Stimulated activated naive CD8-positive, alpha-beta T cell treated with anti-CD3 and anti-CD28 coated beads, Interleukin-15, amount 100 ng/mL, for 72 hours (primary cell): ENCODE results near the gene GOLPH3.

ENCODE experiments used
- ATAC-seq: fragments of 150-1000 bp; cut with Tn5 transposase; 2 replicates; pipeline ENCODE4 v1.10.0; 2021; ENCODE audit warnings: mild to moderate bottlenecking, moderate library complexity
- DNase-seq, 2 donors: peaks; one replicate each; pipeline ENCODE4 v3.0.0; 2021 to 2022
- H3K27ac Mint-ChIP-seq, 2 donors: one replicate each; pipeline ENCODE4 v1.8.0; 2022; ENCODE audit warnings: mild to moderate bottlenecking in 2 of 2, mixed read lengths in 2 of 2, moderate library complexity in 2 of 2
- H3K27me3 Mint-ChIP-seq: one replicate; pipeline ENCODE4 v1.8.0; 2022; ENCODE audit warnings: mixed read lengths
- H3K4me1 Mint-ChIP-seq: one replicate; pipeline ENCODE4 v1.8.0; 2022; ENCODE audit warnings: mild to moderate bottlenecking, mixed read lengths
- H3K4me3 Mint-ChIP-seq, 2 donors: one replicate each; pipeline ENCODE4 v1.8.0; 2022; ENCODE audit warnings: mild to moderate bottlenecking in 2 of 2, mixed read lengths in 2 of 2, moderate library complexity in 1 of 2
- H3K9me3 Mint-ChIP-seq, 2 donors: one replicate each; pipeline ENCODE4 v1.8.0; 2022; ENCODE audit warnings: mixed read lengths in 2 of 2

GOLPH3 gene

GRCh38 chr5:32155211-32155610, 18.9 kb downstream of the GOLPH3 start:
- peaks cover 28% of the 10 kb centered on the region for H3K4me1 Mint-ChIP-seq
- H3K4me3 Mint-ChIP-seq: no peak overlapping the region
- DNase-seq (no peak), ATAC-seq (no peak)
- H3K9me3 Mint-ChIP-seq: no peaks in the 10 kb centered on the region
- no peak overlapping the region for H3K27ac Mint-ChIP-seq
- H3K27me3 Mint-ChIP-seq: no peaks in the 10 kb centered on the region

GRCh38 chr5:32153723-32154122, 20.4 kb downstream of the GOLPH3 start:
- ATAC-seq (no peak), DNase-seq (no peak)
- H3K4me1 Mint-ChIP-seq: peaks cover 31% of the 10 kb centered on the region
- H3K9me3 Mint-ChIP-seq: no peaks in the 10 kb centered on the region
- H3K27ac Mint-ChIP-seq: no peak overlapping the region
- H3K4me3 Mint-ChIP-seq: no peak overlapping the region
- H3K27me3 Mint-ChIP-seq: no peaks in the 10 kb centered on the region

- Mint-ChIP-seq H3K27ac (no peak overlapping the region), H3K4me3 (no peak overlapping the region), H3K4me1 (peaks cover 38% of the 10 kb centered on the region)
Observed at GRCh38 chr5:32151198-32151597, 22.9 kb downstream of the GOLPH3 start.

GRCh38 chr5:32150366-32150765, 23.8 kb downstream of the GOLPH3 start:
- Mint-ChIP-seq H3K4me1 (peaks cover 43% of the 10 kb centered on the region), H3K9me3 (no peaks in the 10 kb centered on the region), H3K27me3 (no peaks in the 10 kb centered on the region), H3K4me3 (no peak overlapping the region), H3K27ac (no peak overlapping the region)
- DNase-seq (no peak), ATAC-seq (no peak)

More at GRCh38 chr5:32151198-32151597, 22.9 kb downstream of the GOLPH3 start:
- Mint-ChIP-seq H3K27me3 (no peaks in the 10 kb centered on the region), H3K9me3 (no peaks in the 10 kb centered on the region)
- ATAC-seq: no peak
- DNase-seq: no peak

- H3K27ac Mint-ChIP-seq: no peak overlapping the region
- DNase-seq (no peak), ATAC-seq (no peak)
- peaks cover 28% of the 10 kb centered on the region for H3K4me1 Mint-ChIP-seq
- no peaks in the 10 kb centered on the region for H3K27me3 Mint-ChIP-seq
- no peak overlapping the region for H3K4me3 Mint-ChIP-seq
- H3K9me3 Mint-ChIP-seq: no peaks in the 10 kb centered on the region
Observed at GRCh38 chr5:32147959-32148358, 26.2 kb downstream of the GOLPH3 start.

- H3K4me3 Mint-ChIP-seq: no peak overlapping the region
- H3K9me3 Mint-ChIP-seq: no peaks in the 10 kb centered on the region
- ATAC-seq (no peak), DNase-seq (no peak)
- no peak overlapping the region for H3K27ac Mint-ChIP-seq
- H3K4me1 Mint-ChIP-seq: peaks cover 27% of the 10 kb centered on the region
- no peaks in the 10 kb centered on the region for H3K27me3 Mint-ChIP-seq
Observed at GRCh38 chr5:32147236-32147635, 26.9 kb downstream of the GOLPH3 start.

- DNase-seq: no peak
- Mint-ChIP-seq H3K27ac (no peak overlapping the region), H3K9me3 (no peaks in the 10 kb centered on the region), H3K4me3 (no peak overlapping the region), H3K4me1 (peaks cover 20% of the 10 kb centered on the region), H3K27me3 (no peaks in the 10 kb centered on the region)
- no peak for ATAC-seq
Observed at GRCh38 chr5:32145378-32145777, 28.7 kb downstream of the GOLPH3 start.

- ATAC-seq (no peak), DNase-seq (no peak)
- Mint-ChIP-seq H3K27me3 (no peaks in the 10 kb centered on the region), H3K9me3 (no peaks in the 10 kb centered on the region), H3K4me1 (peaks cover 24% of the 10 kb centered on the region), H3K4me3 (no peak overlapping the region), H3K27ac (no peak overlapping the region)
Observed at GRCh38 chr5:32144378-32145207, 29.5 kb downstream of the GOLPH3 start.

GRCh38 chr5:32143617-32144377, 30.3 kb downstream of the GOLPH3 start:
- Mint-ChIP-seq H3K27me3 (no peaks in the 10 kb centered on the region), H3K4me3 (no peak overlapping the region), H3K9me3 (no peaks in the 10 kb centered on the region), H3K4me1 (peaks cover 23% of the 10 kb centered on the region), H3K27ac (no peak overlapping the region)
- ATAC-seq (no peak), DNase-seq (no peak)

GRCh38 chr5:32138839-32139493, 35.2 kb downstream of the GOLPH3 start:
- H3K4me3 Mint-ChIP-seq: peak overlapping the region in 1 of 2 donors; percentile 14
- peaks cover 14% of the 10 kb centered on the region for H3K4me1 Mint-ChIP-seq
- no peaks in the 10 kb centered on the region for H3K9me3 Mint-ChIP-seq
- peak; percentile 34 to 58 for DNase-seq
- no peaks in the 10 kb centered on the region for H3K27me3 Mint-ChIP-seq
- H3K27ac Mint-ChIP-seq: no peak overlapping the region
- peak; percentile 82 for ATAC-seq

GRCh38 chr5:32136342-32136741, 37.8 kb downstream of the GOLPH3 start:
- H3K27ac Mint-ChIP-seq: no peak overlapping the region
- ATAC-seq (no peak), DNase-seq (no peak)
- no peaks in the 10 kb centered on the region for H3K27me3 Mint-ChIP-seq
- H3K4me3 Mint-ChIP-seq: no peak overlapping the region
- no peaks in the 10 kb centered on the region for H3K9me3 Mint-ChIP-seq
- H3K4me1 Mint-ChIP-seq: peaks cover 26% of the 10 kb centered on the region

GRCh38 chr5:32135086-32135485, 39.0 kb downstream of the GOLPH3 start:
- Mint-ChIP-seq H3K27ac (no peak overlapping the region), H3K4me3 (no peak overlapping the region), H3K4me1 (peaks cover 34% of the 10 kb centered on the region), H3K9me3 (no peaks in the 10 kb centered on the region), H3K27me3 (no peaks in the 10 kb centered on the region)
- no peak for DNase-seq
- no peak for ATAC-seq

GRCh38 chr5:32132757-32133156, 41.4 kb downstream of the GOLPH3 start:
- H3K27me3 Mint-ChIP-seq: no peaks in the 10 kb centered on the region
- H3K9me3 Mint-ChIP-seq: no peaks in the 10 kb centered on the region
- no peak for DNase-seq
- no peak overlapping the region for H3K4me3 Mint-ChIP-seq
- H3K4me1 Mint-ChIP-seq: peaks cover 49% of the 10 kb centered on the region
- ATAC-seq: no peak
- no peak overlapping the region for H3K27ac Mint-ChIP-seq

- ATAC-seq (no peak), DNase-seq (no peak)
- Mint-ChIP-seq H3K27ac (no peak overlapping the region), H3K4me1 (peaks cover 51% of the 10 kb centered on the region), H3K9me3 (no peaks in the 10 kb centered on the region), H3K4me3 (no peak overlapping the region), H3K27me3 (no peaks in the 10 kb centered on the region)
Observed at GRCh38 chr5:32131604-32132003, 42.5 kb downstream of the GOLPH3 start.

GRCh38 chr5:32130865-32131264, 43.3 kb downstream of the GOLPH3 start:
- H3K27ac Mint-ChIP-seq: no peak overlapping the region
- H3K27me3 Mint-ChIP-seq: no peaks in the 10 kb centered on the region
- H3K4me1 Mint-ChIP-seq: peaks cover 54% of the 10 kb centered on the region
- H3K9me3 Mint-ChIP-seq: no peaks in the 10 kb centered on the region
- ATAC-seq: no peak
- DNase-seq: no peak
- no peak overlapping the region for H3K4me3 Mint-ChIP-seq

GRCh38 chr5:32129074-32129598, 45.0 kb downstream of the GOLPH3 start:
- no peak overlapping the region for H3K4me3 Mint-ChIP-seq
- H3K27me3 Mint-ChIP-seq: no peaks in the 10 kb centered on the region
- no peak for DNase-seq
- peak overlapping the region in 1 of 2 donors; percentile 4 for H3K27ac Mint-ChIP-seq
- H3K4me1 Mint-ChIP-seq: peaks cover 51% of the 10 kb centered on the region
- H3K9me3 Mint-ChIP-seq: no peaks in the 10 kb centered on the region
- peak; percentile 53 for ATAC-seq
